GM12801 (cell line): ENCODE results near the gene PLXND1.

Experiments
- CTCF ChIP-seq: IDR thresholded peaks from one replicate; pipeline ENCODE4 v1.5.1; 2011; ENCODE audit warnings: control low read depth; ENCODE audit not compliant: insufficient read length; ENCODE audit errors: extremely low read depth

Gene PLXND1

DNA sequence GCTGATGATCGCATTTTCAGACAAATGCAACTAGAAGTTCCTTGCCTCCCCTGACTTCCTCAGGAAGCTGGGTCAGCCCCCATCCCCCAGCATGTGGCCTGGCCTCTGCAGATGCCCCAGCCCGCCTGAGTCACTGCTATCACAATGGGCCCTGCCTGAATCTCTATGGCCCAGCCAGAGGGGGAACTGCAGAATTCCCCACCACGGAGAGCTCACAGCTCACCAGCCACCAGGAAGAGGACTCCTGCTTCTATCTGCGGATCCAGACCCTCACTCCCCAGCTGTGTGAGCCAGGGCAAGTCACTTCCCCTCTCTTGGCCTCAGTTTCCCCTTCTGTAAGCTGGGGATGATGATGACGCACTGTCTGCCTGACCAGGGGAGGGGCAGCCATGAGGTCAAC, 6.9 kb downstream of the PLXND1 start:
- TF ChIP-seq CTCF, result no peak

GRCh38 chr3:129599073-129599472, 7.4 kb downstream of the PLXND1 start:
- no peak for TF ChIP-seq CTCF

DNA sequence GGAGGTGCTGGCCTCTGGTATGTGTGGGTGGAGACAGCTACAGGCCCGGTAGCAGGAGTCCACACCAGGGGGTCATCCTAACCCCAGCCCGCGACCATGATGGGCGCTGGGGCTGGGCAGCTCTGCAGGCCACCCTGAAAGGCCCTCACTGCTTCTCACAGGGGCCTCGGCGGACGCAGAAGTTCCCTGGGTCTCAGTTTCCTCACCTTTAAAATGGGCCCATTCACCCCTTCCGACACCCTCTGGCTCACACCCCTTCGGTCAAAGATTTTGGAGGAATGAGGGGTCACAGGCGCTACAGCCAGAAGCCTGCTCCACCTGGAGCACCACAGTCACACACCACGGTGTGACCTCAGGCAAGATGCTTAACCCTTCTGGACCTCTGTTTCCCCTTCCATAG, 8.0 kb downstream of the PLXND1 start:
- no peak for TF ChIP-seq CTCF

DNA sequence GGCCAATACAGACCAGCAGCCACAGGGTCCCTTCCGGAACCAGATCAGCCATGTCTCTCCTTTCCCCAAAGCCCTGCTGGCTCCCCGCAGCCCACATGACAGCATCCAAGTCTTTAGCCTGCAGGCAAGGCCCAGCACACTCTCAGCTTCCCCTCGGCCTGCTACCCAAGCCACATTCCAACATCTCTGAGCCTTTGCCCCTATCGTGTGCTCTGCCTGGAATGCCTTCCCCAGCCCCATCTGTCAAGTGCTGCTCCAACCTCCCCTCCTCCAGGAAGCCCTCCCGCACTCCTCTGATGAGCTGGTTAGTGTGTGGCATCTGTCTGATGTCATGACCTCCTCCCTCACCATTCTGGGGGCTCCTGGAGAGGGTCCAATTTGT, 8.5 kb downstream of the PLXND1 start:
- TF ChIP-seq CTCF, result no peak

DNA sequence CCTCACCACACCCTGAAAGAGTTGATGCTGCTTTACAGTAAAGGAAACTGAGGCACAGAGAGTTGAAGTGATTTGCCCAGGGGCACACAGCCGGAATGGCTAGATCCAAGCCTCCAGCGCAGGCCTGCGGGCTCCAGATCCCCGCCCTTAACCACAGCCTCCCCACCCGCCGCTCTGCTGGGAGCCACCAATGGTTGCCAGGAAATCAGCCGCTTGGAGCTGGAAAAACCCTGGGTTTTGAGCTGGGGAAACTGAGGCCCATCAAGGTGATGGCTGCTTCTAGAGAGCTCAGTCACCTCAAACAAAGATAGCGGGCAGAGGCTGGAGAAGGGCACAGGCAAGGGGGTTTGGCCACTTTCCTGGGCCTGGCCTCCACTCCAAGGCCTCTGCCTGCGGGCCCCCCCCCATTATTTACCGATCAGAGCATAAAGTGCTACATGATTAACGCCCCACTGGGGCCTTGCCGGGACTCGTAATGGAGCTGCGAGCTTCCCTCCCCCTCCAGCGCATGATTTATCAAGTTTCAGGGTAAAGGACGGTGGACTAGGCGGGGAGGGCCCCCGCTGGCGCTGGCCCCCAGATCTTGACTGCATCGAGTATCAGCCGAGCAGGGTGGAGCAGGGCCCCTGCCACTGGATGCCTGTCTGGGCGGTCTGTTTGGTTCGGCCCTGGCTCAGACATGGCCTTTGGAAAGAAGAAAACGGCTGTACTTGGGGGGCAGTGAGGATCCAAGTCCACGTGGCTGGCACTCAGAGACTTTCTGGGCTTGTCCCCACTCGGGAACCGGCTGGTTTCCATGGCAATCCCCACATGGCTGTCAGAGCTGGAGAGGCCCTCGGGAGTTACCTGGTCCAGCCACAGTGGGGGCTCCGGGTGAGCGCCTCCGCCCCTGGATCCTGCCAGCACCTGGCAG, 9.1 kb downstream of the PLXND1 start:
- no peak for TF ChIP-seq CTCF

GRCh38 chr3:129596194-129597086, 10.0 kb downstream of the PLXND1 start:
- TF ChIP-seq CTCF, result no peak

GRCh38 chr3:129595544-129596193, 10.8 kb downstream of the PLXND1 start:
- TF ChIP-seq CTCF, result no peak
